ENCODE data around the gene PCDHA11. TPM values are rescaled to one million over a fixed set of nuclear protein-coding genes. Genes with fewer than 3 reads are reported as not detected.
A peak's percentile ranks its signal among the peaks of the same experiment; 100 is the strongest.

PCDHA11 gene
- total and polyA plus RNA-seq, 2 of the 13 experiments (the other 11 are each of a cell fraction or from before 2014, with no cell fraction given), result 0.29 TPM; not detected in 1

GRCh38 chr5:140868721-140869554 lies at the start of gene PCDHA11 (continued):
- peak; percentile 22 for TF ChIP-seq HNRNPLL (IDR thresholded peaks at IDR 0.05; ENCODE audit: low read depth, low read length, poor library complexity, severe bottlenecking)
- 0 out of 2 replicates have a peak, but pooled peaks have one; percentile 23 for TF ChIP-seq ARNT2 (CRISPR knock-in tag; IDR thresholded peaks at IDR 0.05; ENCODE audit: low read depth)
- peak; percentile 46 for TF ChIP-seq ZNF687 (CRISPR knock-in tag; IDR thresholded peaks at IDR 0.05)

GRCh38 chr5:140821375-140822280 lies 47.1 kb upstream of the PCDHA11 start, which contains the start of gene PCDHA5:
Gene PCDHA5, plus strand, starts transcription at chr5:140821613.
- Histone ChIP-seq H3K36me3 (replicated peaks in 1 of 2; ENCODE audit: control insufficient read depth in 1 of 2, insufficient read depth in 2 of 2, low read length in 2 of 2) (no peaks in the 10 kb centered on the region), H3K9ac (ENCODE audit: insufficient read depth, low read depth, low read length) (no peak within 1 kb of the TSS), H3K9me3 (ENCODE audit: low read length) (no peaks in the 10 kb centered on the region), H3K4me2 (ENCODE audit: low read depth, low read length) (no peak within 1 kb of the TSS), H3K4me3 (replicated peaks in 1 of 3; ENCODE audit: insufficient read depth in 1 of 3, low read depth in 2 of 3, low read length in 3 of 3) (no peak within 1 kb of the TSS), H3K4me1 (ENCODE audit: insufficient read depth, low read length) (no peaks in the 10 kb centered on the region), H3K27me3 (ENCODE audit: control insufficient read depth in 1 of 2, insufficient read depth in 2 of 2, low read length in 2 of 2) (no peaks in the 10 kb centered on the region; a peak in 1 of 5 replicates), H2AFZ (ENCODE audit: low read length) (no peak within 1 kb of the TSS), H3K79me2 (ENCODE audit: insufficient read depth, low read length) (no peaks in the 10 kb centered on the region), H4K20me1 (ENCODE audit: insufficient read depth, low read length) (no peaks in the 10 kb centered on the region), H3K27ac (ENCODE audit: extremely low read length, insufficient read depth, low read length) (no peak within 1 kb of the TSS)
- TF ChIP-seq SUZ12 (IDR thresholded peaks at IDR 0.05; ENCODE audit: low read depth, low read length), result no peak
- TF ChIP-seq, protein P1, sequence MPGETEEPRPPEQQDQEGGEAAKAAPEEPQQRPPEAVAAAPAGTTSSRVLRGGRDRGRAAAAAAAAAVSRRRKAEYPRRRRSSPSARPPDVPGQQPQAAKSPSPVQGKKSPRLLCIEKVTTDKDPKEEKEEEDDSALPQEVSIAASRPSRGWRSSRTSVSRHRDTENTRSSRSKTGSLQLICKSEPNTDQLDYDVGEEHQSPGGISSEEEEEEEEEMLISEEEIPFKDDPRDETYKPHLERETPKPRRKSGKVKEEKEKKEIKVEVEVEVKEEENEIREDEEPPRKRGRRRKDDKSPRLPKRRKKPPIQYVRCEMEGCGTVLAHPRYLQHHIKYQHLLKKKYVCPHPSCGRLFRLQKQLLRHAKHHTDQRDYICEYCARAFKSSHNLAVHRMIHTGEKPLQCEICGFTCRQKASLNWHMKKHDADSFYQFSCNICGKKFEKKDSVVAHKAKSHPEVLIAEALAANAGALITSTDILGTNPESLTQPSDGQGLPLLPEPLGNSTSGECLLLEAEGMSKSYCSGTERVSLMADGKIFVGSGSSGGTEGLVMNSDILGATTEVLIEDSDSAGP (CRISPR knock-in tag; IDR thresholded peaks at IDR 0.05; ENCODE audit: borderline replicate concordance), result no peak
- TF ChIP-seq, protein P2, sequence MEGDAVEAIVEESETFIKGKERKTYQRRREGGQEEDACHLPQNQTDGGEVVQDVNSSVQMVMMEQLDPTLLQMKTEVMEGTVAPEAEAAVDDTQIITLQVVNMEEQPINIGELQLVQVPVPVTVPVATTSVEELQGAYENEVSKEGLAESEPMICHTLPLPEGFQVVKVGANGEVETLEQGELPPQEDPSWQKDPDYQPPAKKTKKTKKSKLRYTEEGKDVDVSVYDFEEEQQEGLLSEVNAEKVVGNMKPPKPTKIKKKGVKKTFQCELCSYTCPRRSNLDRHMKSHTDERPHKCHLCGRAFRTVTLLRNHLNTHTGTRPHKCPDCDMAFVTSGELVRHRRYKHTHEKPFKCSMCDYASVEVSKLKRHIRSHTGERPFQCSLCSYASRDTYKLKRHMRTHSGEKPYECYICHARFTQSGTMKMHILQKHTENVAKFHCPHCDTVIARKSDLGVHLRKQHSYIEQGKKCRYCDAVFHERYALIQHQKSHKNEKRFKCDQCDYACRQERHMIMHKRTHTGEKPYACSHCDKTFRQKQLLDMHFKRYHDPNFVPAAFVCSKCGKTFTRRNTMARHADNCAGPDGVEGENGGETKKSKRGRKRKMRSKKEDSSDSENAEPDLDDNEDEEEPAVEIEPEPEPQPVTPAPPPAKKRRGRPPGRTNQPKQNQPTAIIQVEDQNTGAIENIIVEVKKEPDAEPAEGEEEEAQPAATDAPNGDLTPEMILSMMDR (CRISPR knock-in tag; IDR thresholded peaks at IDR 0.05), result peak; percentile 56
- FAIRE-seq (no peak), ATAC-seq (no peak), DNase-seq (ENCODE audit: low spot score) (peak; percentile 12)
- intact Hi-C loops (cut with micrococcal nuclease; ENCODE audit: unreplicated experiment) (no loop called here), in situ Hi-C loops (cut with HindIII; ENCODE audit: extremely low pct_ligation_motif_present, low pct_unique_long_range_greater_than_20kb) (no loop called here)
- no TSS peak for BruUV-seq (replicated peaks)
- ChIA-PET CTCF (ENCODE audit: low intra/inter-chr PET ratio, low total read pairs) (no interaction called here), POLR2A (no interaction called here)
- 49% methylated on average over 30 of the region's 39 CpGs for WGBS (ENCODE audit: low lambda C conversion rate)

Measured in HepG2 (cell line).